HG02623 (cell line): Measurements from ENCODE around the gene SNX30.

Experiments used
- ATAC-seq: cut with Tn5 transposase; IDR thresholded peaks from one replicate; pipeline ENCODE4 v1.9.1; 2021; ENCODE audit warnings: moderate library complexity; ENCODE audit not compliant: unreplicated experiment

Gene SNX30

GRCh38 chr9:112751056-112751795 is 666 bp downstream of the SNX30 start:
- peak; percentile 38 for ATAC-seq

GRCh38 chr9:112752334-112753125 is 2.0 kb downstream of the SNX30 start:
- ATAC-seq = no peak

DNA sequence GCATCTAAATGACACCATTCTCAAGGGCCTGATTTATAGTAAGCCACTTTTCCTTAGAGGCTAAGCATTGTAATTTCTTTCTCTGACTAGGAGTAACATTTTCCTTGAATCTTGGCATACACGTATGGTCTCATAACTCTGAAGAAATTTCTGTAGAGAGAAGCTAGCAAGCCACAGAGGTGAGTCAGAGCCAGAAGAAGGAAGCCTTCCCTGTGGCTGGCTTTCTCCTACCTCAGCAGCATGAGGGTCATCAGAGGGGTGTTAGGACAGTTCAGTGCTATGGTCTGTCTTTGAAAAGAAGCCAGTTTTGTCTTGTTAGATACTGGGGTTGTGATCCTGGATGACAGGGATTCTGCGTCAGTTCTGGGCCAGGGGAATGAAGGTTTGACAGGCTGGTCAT is 3.2 kb downstream of the SNX30 start:
- no peak for ATAC-seq

DNA sequence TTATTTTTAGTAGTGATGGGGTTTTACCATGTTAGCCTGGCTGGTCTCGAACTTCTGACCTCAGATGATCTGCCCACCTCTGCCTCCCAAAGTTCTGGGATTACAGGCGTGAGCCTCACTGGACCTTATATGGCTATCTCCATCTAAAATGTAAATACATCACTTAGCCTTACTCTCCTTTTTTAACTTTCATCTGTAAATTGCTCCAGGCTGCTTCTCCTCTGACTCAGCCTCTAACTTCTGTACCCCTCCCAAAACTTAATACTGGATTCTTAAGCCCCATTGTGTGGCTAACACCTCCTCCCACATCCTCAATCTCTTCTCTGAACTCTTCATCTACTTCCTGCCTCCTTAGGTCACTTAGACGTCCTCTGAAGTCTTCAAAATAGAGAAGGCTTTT is 4.0 kb downstream of the SNX30 start:
- no peak for ATAC-seq

DNA sequence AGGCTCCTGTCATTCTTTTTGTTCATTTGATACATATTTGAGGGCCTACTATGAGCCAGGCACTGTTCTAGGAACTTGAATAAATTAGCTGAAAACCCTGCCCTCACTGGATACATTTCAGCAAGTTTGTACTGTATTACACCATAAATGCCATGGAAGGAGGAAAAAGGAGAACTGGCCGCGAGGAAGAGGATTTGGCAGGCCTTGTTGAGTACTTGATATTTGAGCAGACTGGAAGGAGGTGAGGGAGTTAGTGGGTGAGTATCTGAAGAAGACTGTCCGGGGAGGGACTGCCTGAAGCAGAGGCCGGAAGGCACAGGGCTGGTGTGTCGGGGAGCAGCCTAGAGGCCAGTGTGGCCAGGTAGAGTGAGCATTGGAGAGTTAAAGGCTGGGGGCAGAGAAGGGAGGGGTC is 4.5 kb downstream of the SNX30 start:
- no peak for ATAC-seq

GRCh38 chr9:112755675-112756074 is 5.1 kb downstream of the SNX30 start:
- ATAC-seq = no peak

GRCh38 chr9:112757282-112757883 is 6.8 kb downstream of the SNX30 start:
- ATAC-seq = no peak

- ATAC-seq = no peak
Observed at GRCh38 chr9:112757940-112758339, 7.4 kb downstream of the SNX30 start.

- no peak for ATAC-seq
Observed at GRCh38 chr9:112760821-112761220, 10.3 kb downstream of the SNX30 start.

- no peak for ATAC-seq
Observed at GRCh38 chr9:112761912-112762655, 11.5 kb downstream of the SNX30 start.

DNA sequence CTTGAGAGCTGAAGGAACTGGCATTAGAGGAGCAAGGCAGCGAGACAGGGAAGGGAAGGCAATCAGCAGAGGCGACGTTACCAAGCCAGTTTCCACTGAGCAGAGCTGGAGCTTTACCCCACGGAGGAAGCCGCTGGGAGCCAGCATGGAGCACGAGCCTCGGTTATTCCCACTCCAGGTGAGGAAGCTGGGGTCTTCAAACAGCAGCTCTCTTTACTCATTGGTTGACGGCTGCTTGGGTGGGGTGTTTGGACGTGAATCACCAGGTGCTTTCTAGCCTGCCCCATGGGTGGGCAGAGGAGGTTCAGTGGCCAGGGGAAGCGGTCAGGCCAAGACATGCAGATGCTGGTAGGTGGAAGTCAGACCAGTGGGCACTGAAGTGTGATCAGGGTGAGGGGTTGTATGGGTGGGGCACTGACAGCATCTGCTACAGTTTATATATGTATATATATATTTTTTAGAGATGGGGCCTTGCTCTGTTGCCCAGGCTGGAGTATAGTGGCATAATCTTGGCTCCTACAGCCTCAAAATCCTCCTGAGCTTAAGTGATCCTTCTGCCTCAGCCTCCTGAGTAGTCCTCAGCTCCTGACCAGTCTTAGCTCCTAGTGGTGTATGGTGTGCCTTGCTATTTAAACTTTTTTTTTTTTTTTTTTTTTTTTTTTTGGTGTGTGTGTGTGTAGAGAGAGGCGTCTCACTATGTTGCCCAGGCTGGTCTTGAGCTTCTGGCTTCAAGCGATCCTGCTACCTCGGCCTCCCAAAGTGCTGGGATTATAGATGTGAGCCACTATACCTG is 12.4 kb downstream of the SNX30 start:
- no peak for ATAC-seq

DNA sequence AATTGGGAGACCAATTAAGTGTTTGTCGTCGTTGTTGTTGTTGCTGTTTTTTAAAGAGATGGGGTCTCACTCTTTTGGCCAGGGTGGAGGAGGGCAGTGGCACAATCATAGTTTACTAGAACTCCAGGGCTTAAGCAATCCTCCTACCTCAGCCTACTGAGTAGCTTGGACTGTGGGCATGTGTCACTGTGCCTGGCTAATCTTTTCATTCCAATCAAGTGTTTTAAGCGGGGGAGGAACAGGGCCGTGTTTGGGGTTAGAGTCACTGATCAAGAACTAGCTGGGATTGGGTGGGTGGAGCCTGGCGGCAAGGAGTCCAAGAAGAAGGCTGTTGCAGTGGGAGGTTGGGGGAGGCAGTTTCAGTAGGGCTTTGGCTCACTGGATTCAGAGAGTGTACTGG is 13.8 kb downstream of the SNX30 start:
- ATAC-seq = no peak

GRCh38 chr9:112764837-112765236 is 14.3 kb downstream of the SNX30 start:
- no peak for ATAC-seq

- ATAC-seq = no peak
Observed at GRCh38 chr9:112765281-112765680, 14.7 kb downstream of the SNX30 start.

GRCh38 chr9:112771359-112772214 is 21.0 kb downstream of the SNX30 start:
- no peak for ATAC-seq

DNA sequence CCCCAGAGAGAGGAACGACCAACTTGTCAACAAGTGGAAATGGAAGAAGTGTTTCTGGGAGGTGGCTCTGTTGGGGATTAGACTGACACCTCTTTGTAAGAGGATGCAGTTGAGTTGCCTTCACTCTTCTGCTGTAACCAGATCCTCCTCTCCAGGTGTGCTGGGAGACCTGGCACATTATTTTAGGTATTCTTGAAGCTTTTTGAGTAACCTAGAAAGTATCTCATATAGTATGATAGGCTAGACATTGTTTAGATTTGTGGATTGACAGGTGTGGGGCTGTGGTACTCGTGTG is 21.6 kb downstream of the SNX30 start:
- ATAC-seq = no peak

DNA sequence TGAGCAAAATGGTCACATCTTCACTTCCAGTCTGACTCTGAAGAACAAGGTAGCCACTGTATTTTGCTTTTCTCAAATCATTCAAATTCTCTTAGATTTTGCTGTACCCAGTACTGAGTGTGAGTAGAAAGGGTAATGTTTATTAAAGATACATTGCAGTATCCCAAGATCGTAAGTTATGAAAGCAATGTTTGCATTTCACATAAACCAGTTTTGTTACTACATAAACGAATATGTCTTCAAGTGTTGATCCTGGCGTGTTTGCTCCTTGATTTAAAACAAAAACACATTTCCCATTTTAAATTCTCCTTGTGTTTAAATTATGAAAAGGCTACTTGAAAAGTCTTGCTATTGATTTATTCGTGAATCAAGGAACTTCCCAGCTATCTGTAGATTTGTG is 22.0 kb downstream of the SNX30 start:
- ATAC-seq = no peak

GRCh38 chr9:112774006-112774996 is 23.7 kb downstream of the SNX30 start:
- ATAC-seq = peak; percentile 37

DNA sequence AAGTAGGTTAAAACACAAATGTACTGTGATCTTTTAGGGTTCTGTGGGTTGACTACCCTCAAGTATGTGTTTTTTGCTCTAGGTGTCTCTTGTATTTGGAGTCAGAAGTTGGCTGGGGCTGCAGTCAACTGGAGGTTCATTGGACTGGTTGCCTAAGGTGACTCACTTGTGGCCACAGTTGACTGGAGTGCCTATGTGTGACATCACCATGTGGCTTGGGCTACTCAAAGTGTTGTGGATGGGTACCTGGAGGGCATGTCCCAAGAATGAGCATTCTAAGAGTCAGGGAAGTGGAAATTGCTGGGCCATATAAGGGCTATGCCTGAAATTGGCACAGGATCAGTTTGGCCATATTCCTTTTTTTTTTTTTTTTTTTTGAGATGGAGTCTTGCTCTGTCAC is 27.4 kb downstream of the SNX30 start:
- ATAC-seq = no peak
